A204.1 (cell line): ENCODE results near the gene EREG.
A peak's percentile ranks its signal among the peaks of the same experiment; 100 is the strongest.
"Not testable (repeated sequence)": the region's sequence is repeated elsewhere in the genome, so short reads cannot be mapped to it uniquely, and the experiment has no call there.

Experiments used
- FAIRE-seq: peaks from 2 replicates; lab custom pipeline; 2012; peaks lifted over from hg19 to GRCh38; lab: Jason Lieb, UNC

Gene EREG

GRCh38 chr4:74364652-74365491 is at the start of gene EREG:
EREG (plus strand) TSS chr4:74365145; CDS start chr4:74365309, 164 bp downstream.
- FAIRE-seq: no peak

GRCh38 chr4:74315376-74315775 is 49.6 kb upstream of the EREG start:
- FAIRE-seq: no peak

GRCh38 chr4:74316397-74316796 is 48.5 kb upstream of the EREG start:
- FAIRE-seq: no peak

GRCh38 chr4:74317616-74318246 is 47.2 kb upstream of the EREG start:
- no peak for FAIRE-seq

- no peak for FAIRE-seq
Observed at GRCh38 chr4:74318276-74318675, 46.7 kb upstream of the EREG start.

- FAIRE-seq: no peak
Observed at GRCh38 chr4:74319470-74319869, 45.5 kb upstream of the EREG start.

- FAIRE-seq: no peak
Observed at GRCh38 chr4:74320559-74321118, 44.3 kb upstream of the EREG start.

GRCh38 chr4:74322301-74322700 is 42.6 kb upstream of the EREG start:
- no peak for FAIRE-seq

- FAIRE-seq: no peak
Observed at GRCh38 chr4:74323663-74324062, 41.3 kb upstream of the EREG start.

GRCh38 chr4:74324262-74324661 is 40.7 kb upstream of the EREG start:
- FAIRE-seq: no peak

- peak; percentile 43 for FAIRE-seq
Observed at GRCh38 chr4:74325886-74326285, 39.1 kb upstream of the EREG start.

- no peak for FAIRE-seq
Observed at GRCh38 chr4:74327762-74328161, 37.2 kb upstream of the EREG start.

- no peak for FAIRE-seq
Observed at GRCh38 chr4:74328501-74328900, 36.4 kb upstream of the EREG start.

- no peak for FAIRE-seq
Observed at GRCh38 chr4:74329307-74329706, 35.6 kb upstream of the EREG start.

GRCh38 chr4:74330295-74330750 is 34.6 kb upstream of the EREG start:
- FAIRE-seq: no peak

- FAIRE-seq: no peak
Observed at GRCh38 chr4:74331252-74331651, 33.7 kb upstream of the EREG start.

GRCh38 chr4:74331944-74332343 is 33.0 kb upstream of the EREG start:
- no peak for FAIRE-seq

GRCh38 chr4:74334636-74335035 is 30.3 kb upstream of the EREG start:
- FAIRE-seq: no peak

GRCh38 chr4:74335341-74336021 is 29.5 kb upstream of the EREG start:
- FAIRE-seq: no peak

- FAIRE-seq: no peak
Observed at GRCh38 chr4:74338792-74339333, 26.1 kb upstream of the EREG start.

- FAIRE-seq: no peak
Observed at GRCh38 chr4:74339501-74339900, 25.4 kb upstream of the EREG start.

- not testable (repeated sequence) for FAIRE-seq
Observed at GRCh38 chr4:74340421-74340820, 24.5 kb upstream of the EREG start.

GRCh38 chr4:74344031-74344430 is 20.9 kb upstream of the EREG start:
- no peak for FAIRE-seq
